Measurements from ENCODE around the gene ALOX5.

DNA sequence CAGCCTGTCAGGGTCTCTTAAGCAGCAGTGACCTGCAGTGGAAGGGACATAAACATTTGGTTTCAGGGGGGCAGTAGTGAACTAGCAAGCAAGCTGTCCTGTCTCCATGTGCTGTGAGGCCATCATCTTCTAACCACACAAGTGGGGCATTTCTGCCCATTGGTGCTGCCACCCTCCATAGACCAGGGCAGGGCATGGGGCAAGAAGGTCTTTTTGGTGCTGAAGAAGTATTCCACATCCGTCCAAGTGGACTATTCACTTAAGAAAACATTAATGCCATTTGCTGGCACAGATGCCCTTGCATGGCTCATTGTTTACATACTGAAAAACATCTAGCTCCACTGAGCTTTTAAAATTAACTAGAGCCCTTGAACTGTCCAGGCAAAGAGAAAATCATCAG is 35.8 kb downstream of the ALOX5 start:
- TF ChIP-seq POLR2A (IDR thresholded peaks at IDR 0.05; ENCODE audit: low read length) (no peak), GATA1 (IDR thresholded peaks at IDR 0.05; ENCODE audit: low read depth, low read length) (no peak)
